ENCODE data around the gene AURKB. TPM values are rescaled to one million over a fixed set of nuclear protein-coding genes. Genes with fewer than 3 reads are reported as not detected.

Gene AURKB
- total and polyA plus RNA-seq, 2 of the 4 experiments (the other 2 are of a cell fraction) = 45.9 to 62.0 TPM

DNA sequence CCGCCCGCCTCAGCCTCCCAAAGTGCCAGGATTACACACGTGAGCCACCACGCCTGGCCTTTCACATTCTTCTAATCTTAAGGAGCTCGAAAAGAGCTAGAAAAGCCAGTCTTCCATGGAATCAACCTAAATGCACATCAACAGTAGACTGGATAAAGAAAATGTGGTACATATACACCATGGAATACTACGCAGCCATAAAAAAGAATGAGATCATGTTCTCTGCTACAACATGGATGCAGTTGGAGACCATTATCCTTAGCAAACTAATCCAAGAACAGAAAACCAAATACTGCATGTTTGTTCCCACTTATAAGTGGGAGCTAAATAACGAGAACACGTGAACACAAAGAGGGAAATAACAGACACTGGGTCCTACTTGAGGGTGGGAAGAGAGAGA is 34.4 kb upstream of the AURKB start (continued):
- TF ChIP-seq CTCF (conservative IDR thresholded peaks at IDR 0.05; ENCODE audit: low read depth, low read length) (no peak), MXI1 (IDR thresholded peaks at IDR 0.05; ENCODE audit: borderline replicate concordance, low read depth, low read length) (no peak), FOS (IDR thresholded peaks at IDR 0.05; ENCODE audit: low read depth, low read length) (no peak), RCOR1 (IDR thresholded peaks at IDR 0.05; ENCODE audit: insufficient replicate concordance, low read length) (no peak), RAD21 (IDR thresholded peaks at IDR 0.05; ENCODE audit: low read length) (no peak)

- no peak overlapping the region for H3K4ac ChIP-seq (ENCODE audit: low read depth, low read length)
- H3K27ac ChIP-seq (ENCODE audit: insufficient read depth, low read length) = no peak overlapping the region
- no peak overlapping the region for H3K9ac ChIP-seq (ENCODE audit: low read depth, low read length)
- H3K9me1 ChIP-seq (ENCODE audit: insufficient read depth, low read length) = peaks cover 9% of the 10 kb centered on the region; the same call in 1 of the 2 replicates
- ATAC-seq (ENCODE audit: low read depth) = no peak
- H4K8ac ChIP-seq (ENCODE audit: low read depth in 2 of 2, low read length in 2 of 2) = no peak overlapping the region
- CTCF ChIA-PET = no interaction called here
- peaks cover 9 to 36% of the 10 kb centered on the region in 2 experiments for H3K79me1 ChIP-seq (ENCODE audit: low read depth in 1 of 2, low read length in 2 of 2)
- H3K56ac ChIP-seq (ENCODE audit: extremely low read depth, insufficient read depth, low read length) = no peak overlapping the region
- no peak overlapping the region for H3K23ac ChIP-seq (ENCODE audit: low read depth, low read length)
- no peak for DNase-seq
- H2BK20ac ChIP-seq (ENCODE audit: low read depth, low read length) = no peak overlapping the region
- no peak overlapping the region for H2BK15ac ChIP-seq (ENCODE audit: low read depth, low read length)
- no peak overlapping the region for H3K18ac ChIP-seq (ENCODE audit: low read depth, low read length)
- no peak overlapping the region for H4K5ac ChIP-seq (ENCODE audit: low read depth, low read length)
- WGBS, 2 experiments (ENCODE audit: extremely low coverage in 2 of 2, insufficient read length in 1 of 2) = 93% methylated on average over 2 of the region's 5 CpGs; no CpG with 5 or more reads in 1 of the 2 experiments
- H3K14ac ChIP-seq (replicated peaks; ENCODE audit: low read depth, low read length) = no peak overlapping the region
- no peaks in the 10 kb centered on the region for H3K9me3 ChIP-seq (ENCODE audit: control insufficient read depth, insufficient read depth, low read length)
- no peak overlapping the region for H3K4me2 ChIP-seq (ENCODE audit: low read depth, low read length)
- no TSS peak for BruUV-seq (replicated peaks)
- 0 out of 2 replicates have a peak, but pooled peaks cover 3% of the 10 kb centered on the region for H3K36me3 ChIP-seq (ENCODE audit: control insufficient read depth, insufficient read depth, low read length)
- H2AFZ ChIP-seq (replicated peaks; ENCODE audit: low read length, poor library complexity) = no peak overlapping the region
- no peak overlapping the region for H2AK5ac ChIP-seq (ENCODE audit: low read depth, low read length)
- no peak overlapping the region for H2AK9ac ChIP-seq (replicated peaks; ENCODE audit: low read depth, low read length, poor library complexity)
- dilution Hi-C loops (cut with HindIII; ENCODE audit: low sequenced_read_pairs, unreplicated experiment) = loop anchor here (25.0 kb wide), 1 partner anchor 132 kb away; the partner anchor contains the start of genes ALOXE3 and HES7
- intact Hi-C loops (cut with micrococcal nuclease) = no loop called here
- H2BK120ac ChIP-seq (ENCODE audit: low read depth, low read length) = no peak overlapping the region
- no peaks in the 10 kb centered on the region for H3K4me1 ChIP-seq (ENCODE audit: control insufficient read depth, insufficient read depth, low read length)
- H4K91ac ChIP-seq (ENCODE audit: insufficient read depth, low read depth, low read length) = no peak overlapping the region
- no peak overlapping the region for H2BK5ac ChIP-seq (ENCODE audit: low read depth, low read length, poor library complexity, severe bottlenecking)
- H3K4me3 ChIP-seq (ENCODE audit: insufficient read depth, low read depth, low read length) = no peak overlapping the region
- in situ Hi-C loops (cut with MboI; ENCODE audit: low sequenced_read_pairs) = no loop called here
- no peaks in the 10 kb centered on the region for H4K20me1 ChIP-seq (ENCODE audit: insufficient read depth, low read length)
- POLR2A ChIA-PET (ENCODE audit: unreplicated experiment) = no interaction called here
- H3K27me3 ChIP-seq (ENCODE audit: control insufficient read depth, insufficient read depth, low read length) = no peaks in the 10 kb centered on the region
- TF ChIP-seq BHLHE40 (IDR thresholded peaks at IDR 0.05; ENCODE audit: low read depth, low read length) (no peak), POLR2A (IDR thresholded peaks at IDR 0.05; ENCODE audit: low read depth, low read length) (no peak), USF2 (IDR thresholded peaks at IDR 0.05; ENCODE audit: low read depth, low read length) (no peak), CHD1 (IDR thresholded peaks at IDR 0.05; ENCODE audit: low read depth, low read length) (no peak), RFX5 (IDR thresholded peaks at IDR 0.05; ENCODE audit: low read depth, low read length) (no peak), RCOR1 (IDR thresholded peaks at IDR 0.05; ENCODE audit: insufficient replicate concordance, low read length) (no peak), RAD21 (IDR thresholded peaks at IDR 0.05; ENCODE audit: low read length) (no peak), SMC3 (IDR thresholded peaks at IDR 0.05; ENCODE audit: low read depth, low read length) (no peak), ELK1 (IDR thresholded peaks at IDR 0.05; ENCODE audit: borderline replicate concordance, low read depth, low read length) (no peak), NFE2L2 (IDR thresholded peaks at IDR 0.05; ENCODE audit: low read depth, low read length) (no peak)
Observed at GRCh38 chr17:8243827-8244226, 33.5 kb upstream of the AURKB start.
